GM12891 (cell line): ENCODE data around the gene CHST4.

ENCODE experiments used
- POLR2A ChIP-seq: IDR thresholded peaks from 2 replicates; pipeline ENCODE4 v1.6.1; 2011; ENCODE audit warnings: low read depth, low read length, control low read depth
- POLR2AphosphoS5 ChIP-seq: IDR thresholded peaks from 2 replicates; pipeline ENCODE4 v1.6.1; 2011; ENCODE audit warnings: low read depth, low read length, control low read depth

DNA sequence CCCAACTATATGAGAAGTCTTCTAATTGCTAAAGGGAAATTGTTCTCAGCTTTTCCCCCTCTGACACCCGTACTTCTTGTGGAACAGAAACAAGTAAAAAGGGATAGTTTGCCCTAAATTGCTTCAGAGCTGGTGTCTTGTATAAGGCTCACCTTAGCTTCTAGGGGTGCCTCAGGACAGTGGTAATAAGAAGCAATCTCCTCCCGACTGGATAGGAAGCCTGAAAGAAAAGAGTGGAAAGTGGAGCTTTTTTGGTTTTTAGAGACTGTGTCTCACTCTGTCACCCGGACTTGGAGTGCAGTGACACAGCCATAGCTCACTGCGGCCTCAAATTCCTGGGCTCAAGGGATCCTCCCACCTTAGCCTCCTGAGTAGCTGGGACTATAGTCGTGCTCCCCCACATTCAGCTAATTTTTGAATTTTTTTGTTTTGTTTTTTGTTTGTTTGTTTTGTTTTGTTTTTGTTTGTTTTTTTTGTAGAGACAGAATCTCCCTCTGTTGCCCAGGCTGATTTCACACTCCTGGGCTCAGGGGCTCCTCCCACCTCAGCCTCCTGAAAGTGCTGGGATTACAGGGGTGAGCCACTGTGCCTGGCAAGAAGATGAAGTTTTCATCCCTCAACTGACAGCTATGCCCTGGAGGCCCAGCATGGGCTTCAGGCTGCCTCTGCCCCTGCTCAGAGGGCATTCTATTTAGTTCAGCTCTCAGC lies 47.3 kb downstream of the CHST4 start:
- TF ChIP-seq POLR2AphosphoS5 (no peak), POLR2A (no peak)
